VCaP (cell line): ENCODE measurements around the gene RABGAP1L.

ENCODE experiments used
- H3K27ac ChIP-seq: fragments of 450-650 bp; 2 replicates; pipeline ENCODE4 v1.5.1; 2017
- CTCF ChIP-seq: fragments of 450-650 bp; conservative IDR thresholded peaks from 2 replicates; pipeline ENCODE4 v1.5.1; 2017; ENCODE audit warnings: mild to moderate bottlenecking, moderate library complexity

The RABGAP1L gene

GRCh38 chr1:174262349-174263241 is 103.3 kb downstream of the RABGAP1L start:
- TF ChIP-seq CTCF: peak; percentile 95

GRCh38 chr1:174265282-174265681 is 106.0 kb downstream of the RABGAP1L start:
- no peak for TF ChIP-seq CTCF
- H3K27ac ChIP-seq: no peak overlapping the region

More at GRCh38 chr1:174262349-174263241, 103.3 kb downstream of the RABGAP1L start:
- H3K27ac ChIP-seq: no peak overlapping the region

GRCh38 chr1:174266476-174266875 is 107.2 kb downstream of the RABGAP1L start:
- TF ChIP-seq CTCF: no peak
- no peak overlapping the region for H3K27ac ChIP-seq

- TF ChIP-seq CTCF: no peak
- no peak overlapping the region for H3K27ac ChIP-seq
Observed at GRCh38 chr1:174266991-174267612, 107.8 kb downstream of the RABGAP1L start.

- no peak overlapping the region for H3K27ac ChIP-seq
Observed at GRCh38 chr1:174269989-174270651, 110.8 kb downstream of the RABGAP1L start.

GRCh38 chr1:174273190-174273589 is 113.9 kb downstream of the RABGAP1L start:
- no peak for TF ChIP-seq CTCF
- no peak overlapping the region for H3K27ac ChIP-seq

More at GRCh38 chr1:174269989-174270651, 110.8 kb downstream of the RABGAP1L start:
- TF ChIP-seq CTCF: no peak

- TF ChIP-seq CTCF: no peak
- H3K27ac ChIP-seq: no peak overlapping the region
Observed at GRCh38 chr1:174273776-174274175, 114.5 kb downstream of the RABGAP1L start.
